CD4-positive, alpha-beta T cell treated with Interleukin-2 at 100 ng/mL for 4 hours (primary cell): ENCODE results near the gene KCNIP4.
"Not testable (repeated sequence)": the region's sequence is repeated elsewhere in the genome, so short reads cannot be mapped to it uniquely, and the experiment has no call there.

ENCODE experiments used
- DNase-seq: peaks from one replicate; pipeline ENCODE4 v3.0.0-alpha.2; 2020; ENCODE audit warnings: low spot score

Gene KCNIP4

GRCh38 chr4:20752641-20753040, 1195.9 kb downstream of the KCNIP4 start:
- DNase-seq, result no peak

GRCh38 chr4:20746000-20746399, 1202.6 kb downstream of the KCNIP4 start:
- not testable (repeated sequence) for DNase-seq

- DNase-seq, result no peak
Observed at GRCh38 chr4:20735931-20736330, 1212.6 kb downstream of the KCNIP4 start.

- DNase-seq, result no peak
Observed at GRCh38 chr4:20724915-20725314, 1223.7 kb downstream of the KCNIP4 start.

GRCh38 chr4:20723463-20723862, 1225.1 kb downstream of the KCNIP4 start:
- DNase-seq, result no peak

GRCh38 chr4:20723019-20723418, 1225.6 kb downstream of the KCNIP4 start:
- no peak for DNase-seq

- DNase-seq, result no peak
Observed at GRCh38 chr4:20711335-20711734, 1237.2 kb downstream of the KCNIP4 start.

GRCh38 chr4:20700007-20700761, 1248.4 kb downstream of the KCNIP4 start, which contains the start of gene PACRGL:
PACRGL (plus strand) TSS chr4:20700458; CDS start chr4:20704482, 4,024 bp downstream.
- DNase-seq, result peak; percentile 91

- DNase-seq, result no peak
Observed at GRCh38 chr4:20698820-20699219, 1249.8 kb downstream of the KCNIP4 start.

- DNase-seq, result no peak
Observed at GRCh38 chr4:20698382-20698781, 1250.2 kb downstream of the KCNIP4 start.

GRCh38 chr4:20696815-20697214, 1251.8 kb downstream of the KCNIP4 start:
- no peak for DNase-seq

GRCh38 chr4:20687864-20688263, 1260.7 kb downstream of the KCNIP4 start:
- DNase-seq, result no peak

GRCh38 chr4:20684852-20685763, 1263.5 kb downstream of the KCNIP4 start:
- peak; percentile 30 for DNase-seq

GRCh38 chr4:20683766-20684165, 1264.8 kb downstream of the KCNIP4 start:
- no peak for DNase-seq

- no peak for DNase-seq
Observed at GRCh38 chr4:20682853-20683252, 1265.7 kb downstream of the KCNIP4 start.

GRCh38 chr4:20681271-20681670, 1267.3 kb downstream of the KCNIP4 start:
- DNase-seq, result no peak

GRCh38 chr4:20680736-20681135, 1267.8 kb downstream of the KCNIP4 start:
- no peak for DNase-seq

- no peak for DNase-seq
Observed at GRCh38 chr4:20679951-20680350, 1268.6 kb downstream of the KCNIP4 start.
